Hematopoietic multipotent progenitor cell (in vitro differentiated cells): ENCODE data around the gene CACNG4. TPM values are rescaled to one million over a fixed set of nuclear protein-coding genes. Genes with fewer than 3 reads are reported as not detected.

ENCODE experiments used
- DNase-seq, 3 donors: peaks; one replicate each; pipeline ENCODE4 v3.0.0-alpha.2; 2011 to 2015; ENCODE audit warnings: low read depth in 2 of 3, low spot score in 2 of 3
- total RNA-seq: library from RNA; depleted of rRNA; stranded (reverse); fragments of >200 nt; gene quantifications from one replicate; pipeline ENCODE4 v1.2.3, GENCODE V29; 2012

CACNG4 gene
- total RNA-seq, 1 donor = not detected

DNA sequence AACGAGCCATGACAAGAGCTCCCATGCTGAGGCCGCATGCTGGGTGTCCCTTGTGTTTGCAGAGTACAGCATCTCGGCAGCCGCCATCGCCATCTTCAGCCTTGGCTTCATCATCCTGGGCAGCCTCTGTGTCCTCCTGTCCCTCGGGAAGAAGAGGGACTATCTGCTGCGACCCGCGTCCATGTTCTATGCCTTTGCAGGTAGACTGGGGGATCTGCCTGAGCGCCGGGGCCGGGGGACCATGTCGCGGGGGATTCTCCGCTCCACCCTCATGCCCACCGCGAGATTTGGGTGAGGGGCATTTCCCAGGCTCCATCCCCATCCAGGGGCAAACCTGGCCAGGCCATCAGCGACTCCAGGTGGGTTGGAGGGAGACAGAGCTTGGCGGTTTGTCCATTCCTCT, 90.5 kb downstream of the CACNG4 start:
- DNase-seq = no peak

DNA sequence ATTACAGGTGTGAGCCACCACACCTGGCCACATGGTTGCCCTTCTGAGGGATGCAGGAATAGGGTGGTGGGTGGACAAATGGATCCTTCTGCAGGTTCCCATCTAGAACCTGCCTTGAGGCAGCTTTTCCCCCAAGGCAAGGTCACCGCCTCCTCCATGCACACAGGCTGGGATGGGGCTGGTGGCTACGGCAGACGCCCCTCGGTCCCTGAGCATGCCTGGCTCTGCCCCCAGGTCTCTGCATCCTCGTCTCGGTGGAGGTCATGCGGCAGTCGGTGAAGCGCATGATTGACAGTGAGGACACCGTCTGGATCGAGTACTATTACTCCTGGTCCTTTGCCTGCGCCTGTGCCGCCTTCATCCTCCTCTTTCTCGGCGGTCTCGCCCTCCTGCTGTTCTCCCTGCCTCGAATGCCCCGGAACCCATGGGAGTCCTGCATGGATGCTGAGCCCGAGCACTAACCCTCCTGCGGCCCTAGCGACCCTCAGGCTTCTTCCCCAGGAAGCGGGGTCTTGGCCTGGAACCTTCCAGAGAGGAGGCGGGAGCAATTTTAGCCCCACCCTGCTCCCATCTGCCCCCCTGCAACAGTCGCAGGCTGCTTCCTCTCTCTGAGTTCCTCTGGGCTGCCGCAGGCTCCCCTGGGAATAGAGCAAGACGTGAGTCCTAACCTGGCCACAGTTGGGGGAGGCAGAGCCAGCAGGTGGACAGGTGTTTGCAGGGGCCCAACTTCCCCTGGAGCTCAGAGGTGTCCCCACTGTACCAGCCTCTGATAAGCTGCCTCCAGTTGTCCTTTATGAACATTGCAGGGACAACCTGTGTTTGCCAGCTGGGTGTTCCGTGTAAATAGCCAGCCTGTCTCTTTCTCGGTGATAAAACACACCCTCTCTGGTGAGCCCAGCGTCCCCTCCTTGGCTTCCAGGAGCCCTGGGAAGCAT, 91.6 kb downstream of the CACNG4 start:
- no peak for DNase-seq

DNA sequence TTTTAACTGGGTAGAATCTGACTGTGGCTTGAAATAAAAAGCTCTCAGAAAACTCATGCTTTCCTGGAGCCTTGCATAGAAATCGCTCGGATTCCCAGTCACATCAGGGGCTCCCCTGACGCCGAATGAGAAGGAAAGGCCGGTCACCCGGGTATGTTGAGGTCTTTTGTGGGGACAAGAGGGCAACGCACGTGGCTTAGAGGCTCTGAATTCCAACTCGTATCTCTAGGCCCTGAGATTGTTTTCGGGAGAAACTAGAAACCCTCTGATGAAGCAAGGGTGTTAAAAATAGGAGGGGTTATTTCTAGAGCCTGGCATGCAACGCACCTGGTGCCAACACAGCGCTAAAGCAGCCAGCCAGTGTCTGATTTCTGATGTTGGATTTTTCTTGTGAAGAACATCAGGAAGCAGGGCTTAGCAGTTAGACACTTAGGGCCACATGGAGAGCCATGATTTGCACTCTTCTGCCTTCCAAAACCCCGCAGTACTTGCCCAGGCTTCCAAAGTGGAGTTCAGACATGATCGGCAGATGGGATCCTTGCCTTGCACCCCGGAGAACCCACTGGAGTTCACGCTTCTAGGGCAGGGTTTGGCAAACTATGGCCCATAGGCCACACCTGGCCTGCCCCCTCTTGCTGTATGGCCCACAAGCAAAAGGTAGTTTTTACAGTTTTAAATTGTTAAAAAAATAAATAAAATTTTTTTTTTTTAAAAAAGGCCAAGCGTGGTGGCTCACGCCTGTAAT, 92.4 kb downstream of the CACNG4 start:
- no peak for DNase-seq

DNA sequence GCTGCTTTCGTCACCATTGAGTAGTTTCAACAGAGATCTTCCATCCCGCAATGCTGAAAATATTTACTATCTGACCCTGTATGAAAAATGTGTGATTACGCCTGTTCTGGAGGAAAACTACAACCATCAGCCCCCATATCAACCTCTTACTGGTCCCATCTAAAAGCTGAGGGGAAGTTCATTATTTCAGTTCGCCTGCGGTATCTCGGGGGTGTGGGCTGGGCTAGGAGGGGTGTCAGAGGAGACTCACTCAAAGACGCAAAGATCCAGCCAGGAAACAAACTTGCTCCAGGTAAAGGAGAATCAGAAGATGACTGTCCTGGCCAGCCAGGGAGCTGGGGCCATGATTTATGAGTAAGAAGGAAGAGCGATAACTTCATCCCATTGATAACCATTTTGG, 93.5 kb downstream of the CACNG4 start:
- DNase-seq = no peak

DNA sequence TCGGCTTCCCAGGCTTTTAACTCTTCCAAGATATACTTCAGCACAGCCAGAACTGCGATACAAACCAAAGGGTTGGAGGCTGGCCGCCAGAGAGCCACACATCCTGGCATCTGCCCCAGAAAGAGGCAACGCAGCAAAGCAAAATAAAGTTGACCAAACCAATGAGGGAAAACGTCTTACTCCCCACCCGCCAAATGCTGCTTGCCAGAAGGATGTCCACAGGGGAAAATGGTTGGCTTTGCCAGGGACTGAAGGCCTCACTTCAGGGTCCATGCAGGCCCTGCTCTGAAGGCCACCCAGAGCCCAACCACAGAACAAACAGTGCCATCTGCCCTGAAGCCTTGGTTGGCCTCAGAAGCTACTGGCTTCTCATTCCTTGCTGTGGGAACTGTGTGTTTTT, 94.9 kb downstream of the CACNG4 start:
- DNase-seq = no peak

DNA sequence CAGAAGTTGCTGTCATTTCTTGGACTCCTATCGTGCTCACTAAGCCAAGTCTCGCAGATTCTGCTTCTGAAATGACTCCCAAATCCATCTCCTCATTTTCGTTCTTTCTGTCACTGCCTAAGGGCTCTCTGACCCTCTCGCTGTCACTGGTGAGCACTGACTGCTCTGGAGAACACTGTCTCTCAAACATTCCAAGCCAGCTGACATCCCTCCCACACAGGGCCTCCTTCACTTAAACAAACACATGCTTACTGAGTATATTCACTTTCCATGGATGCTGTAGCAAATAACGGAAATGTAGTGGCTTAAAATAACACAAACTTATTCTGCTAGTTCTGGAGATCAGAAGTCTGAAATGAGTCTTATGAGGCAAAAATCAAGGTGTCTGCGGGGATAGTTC, 98.6 kb downstream of the CACNG4 start:
- no peak for DNase-seq

DNA sequence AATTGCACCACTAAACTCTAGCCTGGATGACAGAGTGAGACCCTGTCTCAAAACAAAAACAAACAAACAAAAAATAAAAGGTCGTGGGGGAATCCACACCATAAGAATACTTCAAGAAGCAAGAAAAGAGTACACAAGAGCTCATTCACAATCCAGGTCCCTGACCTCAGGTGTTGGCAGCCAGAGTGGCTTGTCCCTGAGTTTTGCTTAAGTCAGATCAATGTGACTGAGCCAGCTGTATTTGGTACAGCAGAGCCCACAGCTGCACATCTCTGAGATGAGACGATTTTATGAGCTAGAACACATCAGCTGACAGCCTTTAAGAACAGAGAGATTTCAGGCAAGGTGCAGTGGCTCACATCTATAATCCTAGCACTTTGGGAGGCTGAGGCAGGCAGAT, 102.2 kb downstream of the CACNG4 start:
- no peak for DNase-seq

DNA sequence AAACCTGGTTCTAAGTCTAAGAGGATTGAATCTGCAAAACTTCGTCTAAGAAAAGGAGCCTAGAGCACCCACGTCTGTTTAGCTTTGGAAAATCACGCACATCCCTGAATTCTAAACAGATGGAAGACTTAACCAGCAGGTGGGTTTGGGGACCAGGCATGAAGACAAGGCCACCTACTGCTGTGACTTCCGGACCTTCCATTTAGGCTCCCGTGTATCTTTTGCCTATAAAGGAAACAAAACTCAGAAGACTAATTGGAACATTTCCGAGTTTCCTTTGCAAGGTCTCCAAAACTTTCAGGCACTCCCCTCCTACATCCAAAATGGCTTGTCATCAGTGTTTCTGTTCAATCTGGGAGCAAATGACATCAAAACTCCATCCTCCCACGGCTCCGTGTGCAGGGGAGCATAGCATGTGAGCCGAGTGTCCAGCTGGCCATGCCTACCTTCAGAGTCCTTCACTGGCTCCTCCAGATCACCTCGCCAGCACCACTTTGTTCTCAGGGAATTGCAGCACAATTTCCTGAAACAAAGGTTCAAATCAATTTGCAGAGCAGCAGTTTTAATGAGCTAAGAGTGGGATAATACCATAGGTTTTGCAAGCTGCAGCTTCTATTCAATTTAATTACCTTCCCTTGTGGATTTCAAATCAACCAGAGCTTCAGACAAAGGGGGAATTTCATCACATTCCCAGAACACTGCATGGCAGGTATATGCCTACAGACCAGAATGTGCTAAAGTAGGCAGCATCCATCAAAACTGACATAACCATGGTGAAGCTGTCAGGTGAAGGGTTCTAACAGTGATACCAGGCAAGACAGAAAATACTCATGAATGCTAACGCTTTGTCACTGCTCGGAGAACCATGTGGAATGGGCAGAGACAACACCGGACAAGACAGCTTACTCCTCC, 103.3 kb downstream of the CACNG4 start:
- no peak for DNase-seq

DNA sequence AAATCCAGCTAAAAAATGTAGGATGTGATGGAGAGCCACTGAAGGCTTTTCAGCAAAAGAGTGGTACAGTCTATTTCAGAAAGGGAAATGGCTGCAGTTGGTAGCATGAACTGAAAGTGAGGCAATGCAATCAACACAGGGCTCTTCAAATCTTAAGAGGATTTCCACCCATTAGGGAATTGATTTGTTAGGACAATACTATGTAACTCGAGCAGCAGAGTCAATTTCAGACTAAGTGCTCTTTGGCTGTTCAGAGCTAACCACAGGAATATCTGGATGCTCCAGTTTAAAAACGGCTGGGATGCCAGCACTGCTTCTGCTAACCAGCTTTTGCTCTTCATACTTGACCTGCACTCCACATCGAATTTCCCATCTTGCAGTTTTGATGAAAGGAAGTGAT, 104.5 kb downstream of the CACNG4 start:
- DNase-seq = no peak

DNA sequence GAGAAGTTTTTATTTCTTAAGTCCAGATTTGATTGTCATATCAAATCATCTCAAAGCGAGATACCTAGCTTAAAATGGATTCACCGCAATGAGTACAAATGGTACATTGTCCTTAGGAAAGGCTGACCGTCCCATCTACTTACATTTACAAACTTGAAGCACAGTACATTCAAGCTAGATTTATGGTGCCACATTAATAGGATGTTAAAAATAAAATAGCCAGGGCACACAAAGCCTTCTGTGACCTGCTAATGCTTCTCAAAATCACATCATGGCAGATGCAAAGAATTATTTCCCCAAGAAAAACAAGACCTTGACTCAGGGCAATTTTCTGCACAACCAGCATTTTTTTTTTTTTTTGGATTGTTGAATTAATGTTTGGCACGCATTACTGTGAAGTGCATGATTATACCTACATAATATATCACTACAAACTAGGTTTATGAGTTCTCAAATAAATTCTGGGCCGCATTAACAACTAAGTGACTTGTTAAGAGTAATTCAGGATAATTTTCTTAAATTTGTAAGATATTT, 105.2 kb downstream of the CACNG4 start:
- DNase-seq = no peak

DNA sequence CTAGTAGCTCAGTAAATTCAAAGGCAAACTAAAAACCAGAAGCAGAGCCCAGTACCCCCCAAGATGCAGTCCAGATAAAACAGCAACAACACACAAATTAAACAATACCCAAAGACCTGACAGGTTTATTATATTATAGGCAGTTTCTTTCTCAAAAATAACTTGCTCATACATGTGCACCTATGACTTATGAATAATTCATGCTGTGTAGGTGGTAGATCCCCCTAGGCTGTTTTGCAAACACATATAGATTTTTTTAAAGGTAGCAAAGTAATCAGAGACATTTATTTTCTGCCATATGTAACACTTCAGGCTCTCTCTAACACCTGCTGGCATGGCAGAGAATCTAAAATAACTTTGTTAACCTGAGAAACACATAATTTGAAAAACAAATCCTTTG, 107.1 kb downstream of the CACNG4 start:
- DNase-seq = no peak

DNA sequence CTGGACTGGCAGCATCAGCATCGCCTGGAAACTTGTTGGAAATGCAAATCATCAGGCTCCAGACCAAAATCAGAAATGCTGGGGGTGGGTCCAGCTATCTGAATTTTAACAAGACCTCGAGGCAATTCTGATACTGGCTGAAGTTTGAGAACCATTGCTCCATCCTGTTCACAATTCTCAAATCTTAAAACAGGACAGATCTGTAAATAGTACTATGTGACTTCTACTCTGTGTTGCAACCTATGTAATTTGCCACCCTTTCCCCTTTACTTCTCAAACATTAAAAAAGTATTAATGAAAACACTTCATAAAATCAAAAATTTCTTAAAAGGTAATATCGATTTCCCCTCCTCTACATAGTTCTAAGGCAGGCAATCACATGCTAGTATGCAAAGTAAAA, 108.4 kb downstream of the CACNG4 start:
- DNase-seq = no peak

DNA sequence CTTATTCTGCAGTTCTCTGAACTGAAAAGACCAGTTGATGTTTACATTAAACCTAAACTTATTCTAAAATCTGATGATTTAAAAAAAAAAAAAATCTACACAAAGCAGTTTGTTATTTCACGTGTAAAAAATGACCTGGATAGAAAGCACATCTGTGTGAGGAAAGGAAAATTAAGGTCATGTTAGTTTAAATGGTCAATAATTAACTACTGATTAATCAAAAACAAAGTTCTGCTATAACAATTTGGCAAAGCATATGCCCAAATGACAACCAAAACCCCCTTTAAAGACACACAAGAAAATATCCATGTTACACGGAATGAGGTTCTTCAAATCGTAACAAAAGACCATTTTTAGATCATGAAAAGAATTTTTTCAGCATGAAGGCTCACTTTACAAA, 110.3 kb downstream of the CACNG4 start:
- no peak for DNase-seq

DNA sequence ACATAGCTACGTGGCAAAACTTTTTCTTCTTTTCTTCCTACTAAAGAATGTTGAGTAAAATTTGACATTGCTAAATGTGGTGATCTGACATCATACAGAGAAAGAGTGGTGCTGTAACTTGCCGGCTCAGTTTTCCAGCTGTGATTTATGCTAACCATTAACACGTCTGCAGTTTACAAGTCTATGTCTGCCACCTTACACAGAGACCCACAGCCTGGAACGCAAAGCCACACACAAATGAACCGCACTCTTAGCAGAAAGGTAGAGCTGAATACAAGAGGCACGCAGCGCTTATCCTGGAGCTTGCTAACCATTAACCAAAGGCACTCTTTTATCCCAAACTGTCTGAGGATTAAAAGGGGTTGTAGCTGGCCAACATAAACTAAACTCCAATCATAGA, 111.8 kb downstream of the CACNG4 start:
- DNase-seq = no peak

DNA sequence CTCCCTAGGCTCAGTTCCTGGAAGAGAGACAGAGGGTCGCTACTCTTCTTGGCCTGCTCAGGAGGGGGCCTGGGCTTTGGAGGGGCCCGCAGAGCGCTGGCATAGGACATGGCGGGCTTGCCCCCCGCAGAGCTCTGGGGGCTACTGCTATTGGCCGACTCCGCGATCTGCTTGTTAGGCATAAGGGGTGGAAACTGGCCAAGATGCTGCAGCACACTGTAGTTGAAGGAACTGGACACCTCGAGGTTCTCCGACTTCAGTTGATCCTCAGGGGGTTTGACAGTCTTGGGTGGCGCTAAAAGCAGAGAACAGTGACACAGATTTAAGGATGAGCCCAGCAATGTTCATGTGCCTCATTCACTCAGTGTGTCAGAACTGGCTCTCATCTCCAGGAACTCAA, 113.8 kb downstream of the CACNG4 start:
- no peak for DNase-seq

DNA sequence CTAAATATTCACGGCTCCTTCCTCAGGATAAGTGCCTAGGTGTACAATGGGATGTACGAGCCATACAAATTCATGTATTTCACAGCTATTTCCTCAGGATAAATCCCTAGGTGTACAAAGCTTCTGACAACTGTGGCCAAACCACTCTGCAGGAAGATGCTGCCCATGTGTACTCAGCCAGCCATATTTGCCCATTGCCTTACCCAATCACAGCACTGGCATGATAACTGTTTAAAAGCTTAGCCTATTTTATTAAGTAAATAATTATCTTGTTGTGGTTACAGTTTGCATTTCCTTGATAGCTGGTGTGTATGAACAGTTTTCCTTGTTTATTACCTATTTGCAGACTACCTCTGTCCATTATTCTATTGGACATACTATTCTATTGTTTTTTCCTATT, 115.0 kb downstream of the CACNG4 start:
- no peak for DNase-seq

DNA sequence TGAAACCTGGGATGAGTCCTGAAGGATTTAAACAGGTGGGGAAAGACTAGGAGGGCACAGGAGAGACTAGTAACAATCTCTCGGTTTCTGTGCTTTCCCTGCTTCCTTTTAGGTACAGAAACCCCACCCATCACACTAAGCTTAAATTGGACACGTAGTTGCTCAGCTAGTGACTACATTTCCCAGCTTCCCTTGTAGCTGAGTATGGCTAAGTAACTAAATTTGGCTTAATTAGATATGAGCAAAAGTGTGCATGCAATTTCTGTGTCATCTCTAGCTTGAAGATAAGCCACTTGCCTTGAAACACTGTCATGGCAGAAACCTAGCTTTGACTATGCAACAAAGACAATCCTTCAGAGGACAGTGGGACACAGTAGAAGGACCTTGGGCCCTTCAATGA, 116.3 kb downstream of the CACNG4 start:
- no peak for DNase-seq

DNA sequence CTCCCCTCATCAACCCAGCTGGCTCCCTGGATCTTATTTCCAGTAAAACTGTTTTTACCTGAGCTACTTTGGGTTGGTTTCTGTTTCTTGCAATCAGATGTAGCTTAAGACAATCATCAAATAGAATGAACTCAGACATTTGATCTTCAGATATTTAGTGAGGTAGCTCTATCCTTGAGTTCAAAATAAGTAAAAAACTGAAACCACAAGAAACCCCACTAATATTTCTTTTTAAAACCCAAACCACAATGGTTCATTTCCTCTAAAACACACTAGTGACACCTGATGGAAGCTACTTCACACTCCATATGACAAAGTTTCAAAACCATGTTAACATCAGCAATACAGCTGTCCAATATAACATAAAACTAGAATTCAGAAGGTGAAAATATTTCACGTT, 117.6 kb downstream of the CACNG4 start:
- DNase-seq = peak; percentile 4 to 41 (median 9)
